Esophagus squamous epithelium (tissue), 5 donors: ENCODE measurements around the gene ARAP3. TPM values are rescaled to one million over a fixed set of nuclear protein-coding genes. Genes with fewer than 3 reads are reported as not detected.

Experiments used
- DNase-seq: peaks from one replicate; lab custom pipeline; 2025; lab: John Stamatoyannopoulos, UW
- H3K27ac ChIP-seq, 4 donors: fragments of 200-600 bp; sonication (generic); one replicate each; pipeline ENCODE4 v1.5.1; 2016 to 2019; ENCODE audit warnings: mild to moderate bottlenecking in 1 of 4
- H3K27me3 ChIP-seq, 4 donors: fragments of 200-600 bp; sonication (generic); 1 replicate in 3 of 4; 2 replicates in 1 of 4; pipeline versions ENCODE4 v1.5.1 to v1.6.0; 2017 to 2021; ENCODE audit warnings: antibody characterized with exemption in 1 of 4
- H3K36me3 ChIP-seq, 3 donors: fragments of 200-600 bp; sonication (generic); one replicate each; pipeline ENCODE4 v1.5.1; 2016 to 2019
- H3K4me1 ChIP-seq, 3 donors: fragments of 200-600 bp; sonication (generic); one replicate each; pipeline ENCODE4 v1.5.1; 2017 to 2019
- H3K4me3 ChIP-seq, 4 donors: fragments of 200-600 bp; sonication (generic); 1 replicate in 3 of 4; 2 replicates in 1 of 4; pipeline ENCODE4 v1.5.1; 2016 to 2019; ENCODE audit warnings: mild to moderate bottlenecking in 2 of 4, moderate library complexity in 1 of 4
- H3K9me3 ChIP-seq, 3 donors: fragments of 200-600 bp; sonication (generic); one replicate each; pipeline ENCODE4 v1.5.1; 2016 to 2019
- POLR2A ChIP-seq, 4 donors: fragments of 450-650 bp; IDR thresholded peaks; one replicate each; pipeline ENCODE4 v1.6.1; 2017; ENCODE audit warnings: antibody characterized with exemption in 4 of 4, mild to moderate bottlenecking in 4 of 4, moderate library complexity in 3 of 4
- WGBS, 2 donors: methylation state at CpG; one replicate each; pipeline ENCODE4 v1.1.5; 2018; 5-methylcytosine and 5-hydroxymethylcytosine counted together
- intact Hi-C: fragments of 100-400 bp; cut with DNase I; formaldehyde crosslinking; loops from one replicate; pipeline ENCODE4 v1.15.0; 2022
- total RNA-seq, 4 donors: library from RNA; depleted of rRNA; stranded (reverse); fragments of >200 nt; gene quantifications; one replicate each; pipeline ENCODE4 v1.1.0, GENCODE V29; 2016
- TF ChIP-seq, protein P1 (sequence below), 6 experiments: fragments of 450-650 bp in 4 of 6; fragments of 200-600 bp in 2 of 6; sonication (generic) in 2 of 6; IDR thresholded peaks; one replicate each; pipeline ENCODE4 v1.5.1; 2016 to 2019; ENCODE audit warnings: antibody characterized with exemption in 6 of 6, mild to moderate bottlenecking in 4 of 6, moderate library complexity in 4 of 6
- donor health status: DM: yes; HTN: yes; CAD: no.

ARAP3 gene
- total RNA-seq, 4 donors from 2014 or later: 1.1 to 5.9 (median 2.4) TPM

DNA sequence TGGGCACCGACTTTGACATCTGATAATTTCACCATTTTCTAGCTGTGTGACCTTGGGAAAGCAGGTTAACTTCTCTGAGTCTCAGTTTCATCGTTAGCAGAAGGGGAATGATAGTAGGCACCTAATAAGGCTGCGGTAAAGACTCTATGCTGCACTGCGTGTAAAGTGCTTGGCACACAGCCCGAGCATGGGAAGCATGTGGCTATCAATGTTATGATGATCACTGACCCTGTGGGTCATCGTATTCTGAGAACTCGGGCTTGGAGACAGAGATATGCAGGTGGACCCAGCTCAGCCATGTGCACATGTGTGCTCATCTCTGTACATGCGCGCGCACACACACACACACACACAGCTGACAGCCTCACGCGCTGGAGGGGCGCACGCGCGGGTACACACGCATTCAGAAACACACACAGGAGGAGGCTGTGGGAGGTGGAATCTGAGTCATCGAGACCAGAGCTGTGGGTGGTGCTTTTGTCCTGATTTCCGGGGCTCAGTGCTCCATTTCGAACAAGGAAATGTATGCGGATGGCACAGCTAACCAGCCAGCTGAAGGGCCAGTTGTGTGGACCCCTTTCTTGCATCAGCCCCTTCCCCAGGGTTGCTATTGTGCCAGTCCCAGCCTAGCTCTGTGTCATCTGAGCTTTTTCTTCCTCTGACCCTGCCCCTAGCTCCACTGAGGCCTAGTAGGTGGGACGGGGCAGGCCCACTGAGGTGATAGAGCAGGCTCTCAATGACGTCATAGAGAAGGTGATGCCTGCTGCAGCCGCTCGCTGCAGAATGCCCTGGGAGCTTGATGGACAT lies 11.1 kb upstream of the ARAP3 start:
- WGBS, 2 donors: 60 to 66% methylated on average over 16 to 25 of the region's 25 CpGs
- TF ChIP-seq POLR2A (IDR thresholded peaks at IDR 0.05): no peak
- TF ChIP-seq, protein P1, sequence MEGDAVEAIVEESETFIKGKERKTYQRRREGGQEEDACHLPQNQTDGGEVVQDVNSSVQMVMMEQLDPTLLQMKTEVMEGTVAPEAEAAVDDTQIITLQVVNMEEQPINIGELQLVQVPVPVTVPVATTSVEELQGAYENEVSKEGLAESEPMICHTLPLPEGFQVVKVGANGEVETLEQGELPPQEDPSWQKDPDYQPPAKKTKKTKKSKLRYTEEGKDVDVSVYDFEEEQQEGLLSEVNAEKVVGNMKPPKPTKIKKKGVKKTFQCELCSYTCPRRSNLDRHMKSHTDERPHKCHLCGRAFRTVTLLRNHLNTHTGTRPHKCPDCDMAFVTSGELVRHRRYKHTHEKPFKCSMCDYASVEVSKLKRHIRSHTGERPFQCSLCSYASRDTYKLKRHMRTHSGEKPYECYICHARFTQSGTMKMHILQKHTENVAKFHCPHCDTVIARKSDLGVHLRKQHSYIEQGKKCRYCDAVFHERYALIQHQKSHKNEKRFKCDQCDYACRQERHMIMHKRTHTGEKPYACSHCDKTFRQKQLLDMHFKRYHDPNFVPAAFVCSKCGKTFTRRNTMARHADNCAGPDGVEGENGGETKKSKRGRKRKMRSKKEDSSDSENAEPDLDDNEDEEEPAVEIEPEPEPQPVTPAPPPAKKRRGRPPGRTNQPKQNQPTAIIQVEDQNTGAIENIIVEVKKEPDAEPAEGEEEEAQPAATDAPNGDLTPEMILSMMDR (IDR thresholded peaks at IDR 0.05): no peak
- H3K4me3 ChIP-seq: no peak overlapping the region
- intact Hi-C loops: loop anchor here (5.0 kb wide), 1 partner anchor 269 kb away; no protein-coding TSS in a partner anchor
- peaks cover 6 to 19% (median 6%) of the 10 kb centered on the region in 3 donors for H3K4me1 ChIP-seq
- H3K9me3 ChIP-seq: no peaks in the 10 kb centered on the region
- DNase-seq: no peak
- no peak overlapping the region for H3K27ac ChIP-seq
- H3K36me3 ChIP-seq: no peaks in the 10 kb centered on the region
- H3K27me3 ChIP-seq: peaks cover 0 to 48% (median 0%) of the 10 kb centered on the region in 4 donors

DNA sequence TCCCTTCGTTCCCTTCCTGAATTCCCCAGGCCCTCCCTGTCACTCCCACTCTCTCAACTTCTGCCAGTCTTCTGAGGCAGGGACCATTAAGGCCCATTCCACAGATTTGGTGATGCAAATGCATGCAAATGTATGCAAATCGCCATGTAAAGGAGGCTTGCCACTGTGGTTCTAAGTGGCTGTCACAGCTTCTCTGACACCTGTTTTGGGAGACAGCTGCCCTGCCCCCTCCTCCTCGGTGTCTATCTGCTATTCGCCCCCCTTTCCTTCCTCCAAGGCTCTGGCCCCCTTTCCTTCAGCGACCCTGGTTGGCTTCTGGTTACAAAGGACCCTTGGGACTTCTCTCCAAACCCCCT lies 10.5 kb upstream of the ARAP3 start:
- Histone ChIP-seq H3K4me1 (peaks cover 6 to 19% (median 6%) of the 10 kb centered on the region in 3 donors), H3K27me3 (peaks cover 0 to 42% (median 0%) of the 10 kb centered on the region in 4 donors), H3K4me3 (peak overlapping the region; percentile 14 to 58 (median 32)), H3K27ac (no peak overlapping the region), H3K36me3 (no peaks in the 10 kb centered on the region), H3K9me3 (no peaks in the 10 kb centered on the region)
- 18 to 21% methylated on average over 3 to 5 of the region's 5 CpGs for WGBS, 2 donors
- no peak for DNase-seq
- TF ChIP-seq POLR2A (IDR thresholded peaks at IDR 0.05): no peak
- TF ChIP-seq, protein P1 (IDR thresholded peaks at IDR 0.05): no peak
- intact Hi-C loops: loop anchor here (5.0 kb wide), 1 partner anchor 270 kb away; no protein-coding TSS in a partner anchor

GRCh38 chr5:141691867-141692532 lies 10.0 kb upstream of the ARAP3 start:
- Histone ChIP-seq H3K36me3 (no peaks in the 10 kb centered on the region), H3K4me3 (peak overlapping the region; percentile 14 to 58 (median 32)), H3K27me3 (peaks cover 0 to 38% (median 0%) of the 10 kb centered on the region in 4 donors), H3K9me3 (no peaks in the 10 kb centered on the region), H3K27ac (no peak overlapping the region), H3K4me1 (peaks cover 6 to 19% (median 6%) of the 10 kb centered on the region in 3 donors)
- WGBS, 2 donors: 4 to 8% methylated on average over 9 to 23 of the region's 30 CpGs
- DNase-seq: no peak
- TF ChIP-seq, protein P1 (IDR thresholded peaks at IDR 0.05): peak; percentile 95 to 100 (median 99)
- no peak for TF ChIP-seq POLR2A (IDR thresholded peaks at IDR 0.05)
- intact Hi-C loops: loop anchor here (5.0 kb wide), 1 partner anchor 270 kb away; no protein-coding TSS in a partner anchor

DNA sequence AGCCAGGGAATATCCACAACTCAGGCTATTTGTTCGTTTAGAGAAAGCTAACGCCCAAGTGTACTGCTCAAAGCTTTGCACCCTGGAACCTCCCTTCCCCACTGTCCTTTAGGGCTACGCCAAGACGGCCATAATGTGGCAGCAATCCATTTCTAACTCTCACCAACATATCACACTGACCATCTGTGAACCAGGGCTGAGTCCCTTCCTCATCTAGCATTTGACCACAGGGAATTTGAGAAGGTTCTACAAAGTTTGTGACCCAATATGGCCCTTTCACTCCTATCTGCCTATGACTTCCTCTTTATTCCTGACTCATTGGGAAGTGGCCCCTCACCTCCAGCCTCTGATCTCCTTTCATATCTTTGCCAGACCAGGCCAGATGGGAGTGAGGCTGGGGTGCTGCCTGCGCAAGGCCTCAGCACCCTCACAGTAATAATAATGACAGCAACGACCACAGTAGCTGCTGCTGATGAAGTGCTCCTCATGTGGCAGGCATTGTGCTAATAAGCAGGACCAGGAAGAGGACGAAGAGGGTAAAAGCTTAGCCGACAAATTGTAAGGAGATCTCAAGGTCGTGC lies 9.3 kb upstream of the ARAP3 start:
- Histone ChIP-seq H3K27me3 (peaks cover 0 to 32% (median 0%) of the 10 kb centered on the region in 4 donors), H3K4me1 (peaks cover 6 to 19% (median 6%) of the 10 kb centered on the region in 3 donors), H3K27ac (no peak overlapping the region), H3K36me3 (no peaks in the 10 kb centered on the region), H3K4me3 (no peak overlapping the region), H3K9me3 (no peaks in the 10 kb centered on the region)
- WGBS, 2 donors: 67 to 71% methylated on average over 9 of the region's 9 CpGs
- DNase-seq: no peak
- no peak for TF ChIP-seq POLR2A (IDR thresholded peaks at IDR 0.05)
- TF ChIP-seq, protein P1 (IDR thresholded peaks at IDR 0.05): no peak
- intact Hi-C loops: loop anchor here (5.0 kb wide), 1 partner anchor 271 kb away; no protein-coding TSS in a partner anchor
